ENCODE data around the gene KLHL40. TPM values are rescaled to one million over a fixed set of nuclear protein-coding genes. Genes with fewer than 3 reads are reported as not detected.

The KLHL40 gene
- total RNA-seq, 1 donor from 2014 or later = 0.12 TPM

DNA sequence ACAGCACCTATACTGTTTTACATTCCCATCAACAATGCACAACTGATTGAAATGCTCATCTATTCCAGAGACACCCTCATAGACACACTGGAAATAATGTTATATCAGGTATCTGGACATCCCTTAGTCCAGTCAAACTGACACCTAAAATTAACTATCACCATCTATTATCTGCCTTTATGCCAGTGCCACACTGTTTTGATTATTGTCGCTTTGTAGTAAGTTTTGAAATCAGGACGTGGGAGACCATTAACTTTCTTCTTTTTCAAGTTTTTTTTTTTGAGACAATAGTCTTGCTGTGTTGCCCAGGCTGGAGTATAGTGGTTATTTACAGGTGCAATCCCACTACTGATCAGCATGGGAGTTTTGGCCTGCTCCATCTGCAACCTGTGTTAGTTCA is 9.4 kb upstream of the KLHL40 start:
- no peaks in the 10 kb centered on the region for H3K4me1 Mint-ChIP-seq (ENCODE audit: unreplicated experiment)
- H3K27ac Mint-ChIP-seq = no peak overlapping the region
- no peak for TF ChIP-seq CTCF (conservative IDR thresholded peaks at IDR 0.05)
- peaks cover 9% of the 10 kb centered on the region for H3K27me3 Mint-ChIP-seq
- no peak overlapping the region for H3K4me3 Mint-ChIP-seq
- H3K36me3 Mint-ChIP-seq = no peaks in the 10 kb centered on the region
- peaks cover 12% of the 10 kb centered on the region for H3K9me3 Mint-ChIP-seq
- DNase-seq (ENCODE audit: extremely low spot score, unreplicated experiment) = no peak

- Mint-ChIP-seq H3K27me3 (peaks cover 9% of the 10 kb centered on the region), H3K4me3 (no peak overlapping the region), H3K4me1 (ENCODE audit: unreplicated experiment) (no peaks in the 10 kb centered on the region), H3K27ac (no peak overlapping the region), H3K36me3 (no peaks in the 10 kb centered on the region), H3K9me3 (peaks cover 12% of the 10 kb centered on the region)
- no peak for TF ChIP-seq CTCF (conservative IDR thresholded peaks at IDR 0.05)
- DNase-seq (ENCODE audit: extremely low spot score, unreplicated experiment) = no peak
Measured at GRCh38 chr3:42678447-42678846, 6.9 kb upstream of the KLHL40 start.

- Mint-ChIP-seq H3K36me3 (no peaks in the 10 kb centered on the region), H3K4me3 (no peak overlapping the region), H3K27ac (no peak overlapping the region), H3K9me3 (peaks cover 12% of the 10 kb centered on the region), H3K4me1 (ENCODE audit: unreplicated experiment) (peaks cover 6% of the 10 kb centered on the region), H3K27me3 (peaks cover 6% of the 10 kb centered on the region)
- no peak for DNase-seq (ENCODE audit: extremely low spot score, unreplicated experiment)
- TF ChIP-seq CTCF (conservative IDR thresholded peaks at IDR 0.05) = no peak
Measured at GRCh38 chr3:42680271-42680670, 5.1 kb upstream of the KLHL40 start.

DNA sequence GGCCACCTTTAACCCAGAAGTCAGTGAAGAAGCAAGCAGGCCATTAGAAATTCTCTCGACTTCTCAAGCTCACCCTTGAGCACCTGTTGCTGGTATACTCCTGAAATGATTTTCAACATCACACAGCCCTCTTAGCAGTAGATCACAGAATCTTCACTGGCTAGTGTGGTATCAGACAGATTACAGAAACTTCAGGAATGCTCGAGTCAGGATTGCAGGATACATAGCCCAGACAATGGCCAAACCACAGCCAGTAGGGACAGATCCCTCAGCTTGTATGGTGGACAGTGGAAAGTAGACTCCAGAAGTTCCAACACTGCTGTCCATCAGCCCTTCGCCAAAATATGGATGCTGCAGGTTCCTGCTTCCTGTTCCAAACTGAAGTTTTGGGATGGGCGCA is 4.5 kb upstream of the KLHL40 start:
- Mint-ChIP-seq H3K4me3 (no peak overlapping the region), H3K36me3 (no peaks in the 10 kb centered on the region), H3K4me1 (ENCODE audit: unreplicated experiment) (peaks cover 6% of the 10 kb centered on the region), H3K27me3 (peaks cover 6% of the 10 kb centered on the region), H3K27ac (no peak overlapping the region), H3K9me3 (peaks cover 12% of the 10 kb centered on the region)
- no peak for DNase-seq (ENCODE audit: extremely low spot score, unreplicated experiment)
- TF ChIP-seq CTCF (conservative IDR thresholded peaks at IDR 0.05) = no peak

DNA sequence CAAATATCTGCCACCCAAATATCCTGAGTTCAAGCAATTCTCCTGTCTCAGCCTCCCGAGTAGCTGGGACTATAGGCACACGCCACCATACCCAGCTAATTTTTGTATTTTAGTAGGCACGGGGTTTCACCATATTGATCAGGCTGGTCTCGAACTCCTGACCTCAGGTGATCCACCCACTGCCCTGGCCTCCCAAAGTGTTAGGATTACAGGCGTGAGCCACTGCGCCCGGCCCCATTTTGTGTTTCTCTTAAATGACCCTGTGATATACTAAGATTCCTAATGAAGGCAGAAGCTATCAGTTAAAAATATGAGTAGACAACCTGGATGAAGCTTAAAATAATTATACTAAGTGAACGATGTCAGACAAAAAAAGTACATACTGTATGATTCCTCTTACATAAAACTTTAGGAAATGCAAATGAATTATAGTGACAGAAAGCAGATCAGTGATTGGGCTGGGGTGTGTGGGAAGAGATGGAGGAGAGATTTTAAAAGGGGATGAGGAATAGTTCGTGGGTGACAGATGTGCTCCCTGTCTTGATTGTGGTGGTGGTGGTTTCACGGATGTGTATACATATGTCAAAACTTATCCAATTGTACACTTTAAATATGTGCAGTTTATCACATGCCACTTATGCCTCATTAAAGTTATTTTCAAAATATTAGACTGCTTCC is 3.8 kb upstream of the KLHL40 start:
- H3K36me3 Mint-ChIP-seq = no peaks in the 10 kb centered on the region

More for the DNA sequence above, 3.8 kb upstream of the KLHL40 start:
- no peak for TF ChIP-seq CTCF (conservative IDR thresholded peaks at IDR 0.05)
- DNase-seq (ENCODE audit: extremely low spot score, unreplicated experiment) = no peak
- H3K27me3 Mint-ChIP-seq = peaks cover 6% of the 10 kb centered on the region
- H3K4me1 Mint-ChIP-seq (ENCODE audit: unreplicated experiment) = peaks cover 6% of the 10 kb centered on the region
- H3K9me3 Mint-ChIP-seq = peaks cover 9% of the 10 kb centered on the region
- no peak overlapping the region for H3K4me3 Mint-ChIP-seq
- peak overlapping the region; percentile 1 for H3K27ac Mint-ChIP-seq

Measured in type B pancreatic cell (in vitro differentiated cells).